IPS-18c (cell line): ENCODE data around the gene REEP5.

Experiments used
- H3K4me3 ChIP-seq: 2 replicates; pipeline ENCODE4 v1.7.0; 2013; ENCODE audit warnings: low read depth, mild to moderate bottlenecking, low read length, moderate library complexity; ENCODE audit not compliant: insufficient read depth
- H3K9me3 ChIP-seq: one replicate; pipeline ENCODE4 v1.6.1; 2013; ENCODE audit warnings: mild to moderate bottlenecking, low read length, moderate library complexity; ENCODE audit not compliant: control insufficient read depth, insufficient read depth

REEP5 gene

GRCh38 chr5:112938286-112938685 is 16.3 kb upstream of the REEP5 start:
- Histone ChIP-seq H3K4me3 (no peak overlapping the region), H3K9me3 (no peaks in the 10 kb centered on the region)

GRCh38 chr5:112935675-112936074 is 13.6 kb upstream of the REEP5 start:
- H3K9me3 ChIP-seq: no peaks in the 10 kb centered on the region
- no peak overlapping the region for H3K4me3 ChIP-seq

DNA sequence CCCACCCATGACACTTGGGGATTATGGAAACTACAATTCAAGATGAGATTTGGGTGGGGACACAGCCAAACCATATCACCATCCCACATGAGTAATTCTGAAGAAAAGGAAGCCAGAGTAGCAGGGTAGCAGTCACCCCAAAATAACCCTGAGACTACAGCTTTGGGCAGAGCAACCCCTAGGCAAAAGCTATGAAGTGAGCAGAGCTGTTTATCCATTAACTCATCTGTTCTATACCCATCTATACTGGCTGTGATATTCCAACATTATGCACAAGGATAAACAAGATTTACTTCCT is 12.3 kb upstream of the REEP5 start:
- Histone ChIP-seq H3K4me3 (no peak overlapping the region), H3K9me3 (no peaks in the 10 kb centered on the region)

DNA sequence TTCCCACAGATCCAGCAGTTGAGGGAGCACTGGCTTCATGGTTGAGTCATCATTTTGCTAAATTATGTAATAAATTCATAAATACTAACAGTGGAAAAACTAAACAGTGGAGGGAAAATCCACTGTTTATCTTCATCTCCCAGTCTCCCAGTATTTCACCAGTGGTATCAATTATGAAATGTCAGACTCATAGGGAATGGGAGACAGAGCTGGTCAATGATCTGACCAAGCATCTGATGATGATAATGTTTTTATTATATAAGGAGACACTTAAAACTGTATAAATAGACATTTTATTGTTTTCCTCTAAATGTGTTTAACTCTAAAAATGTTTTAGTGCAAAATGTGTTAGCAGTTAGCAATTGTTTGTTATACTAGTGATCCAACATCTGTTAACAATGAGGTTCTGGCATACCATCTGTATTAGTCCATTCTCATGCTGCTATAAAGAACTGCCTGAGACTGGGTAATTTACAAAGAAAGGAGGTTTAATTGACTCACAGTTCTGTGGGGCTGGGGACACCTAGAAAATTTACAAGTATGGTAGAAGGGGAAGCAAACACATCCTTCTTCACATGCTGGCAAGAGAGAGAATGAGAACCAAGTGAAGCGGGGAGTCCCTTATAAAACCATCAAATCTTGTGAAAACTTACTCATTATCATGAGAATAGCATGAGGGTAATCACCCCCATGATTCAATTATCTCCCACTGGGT is 11.8 kb upstream of the REEP5 start:
- H3K9me3 ChIP-seq: no peaks in the 10 kb centered on the region
- no peak overlapping the region for H3K4me3 ChIP-seq

DNA sequence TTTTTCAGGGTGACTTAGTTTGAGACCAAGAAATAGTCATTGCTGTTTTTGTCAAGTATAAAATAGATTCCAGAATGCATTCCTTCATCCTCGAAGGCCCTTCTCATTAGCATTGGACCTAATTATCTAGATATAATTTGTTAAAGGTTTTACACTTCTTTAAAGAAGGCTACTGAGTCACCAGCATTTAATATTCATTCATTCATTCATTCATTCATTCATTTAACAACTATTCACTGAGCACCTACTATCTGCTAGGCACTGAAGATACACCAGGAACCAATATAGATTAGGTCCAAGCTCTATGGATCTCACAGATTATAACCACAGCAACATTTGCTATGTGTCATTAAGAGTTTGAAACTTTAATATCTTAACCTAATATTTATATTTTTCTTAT is 11.1 kb upstream of the REEP5 start:
- H3K9me3 ChIP-seq: no peaks in the 10 kb centered on the region
- no peak overlapping the region for H3K4me3 ChIP-seq

DNA sequence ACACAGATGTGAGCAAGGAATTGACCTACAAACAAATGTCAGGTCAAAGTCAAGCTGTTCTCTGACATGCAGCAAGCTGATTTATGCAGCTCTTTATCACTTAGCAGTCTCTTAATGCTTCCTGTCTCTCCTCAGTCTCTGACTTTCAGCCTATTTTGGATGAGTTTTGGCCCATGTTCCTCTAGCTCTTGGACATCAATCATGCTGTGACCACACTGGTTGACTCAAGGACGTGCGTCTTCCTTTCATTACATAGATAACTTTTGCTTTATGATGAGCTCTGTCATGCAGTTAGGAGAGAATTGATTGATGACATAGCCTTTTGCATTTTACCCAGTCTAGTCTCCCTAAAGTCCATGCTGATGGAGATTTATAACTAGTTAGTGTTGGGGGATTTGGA is 9.4 kb upstream of the REEP5 start:
- H3K9me3 ChIP-seq: no peaks in the 10 kb centered on the region
- no peak overlapping the region for H3K4me3 ChIP-seq

- Histone ChIP-seq H3K4me3 (no peak overlapping the region), H3K9me3 (no peaks in the 10 kb centered on the region)
Measured at GRCh38 chr5:112930082-112930344, 8.0 kb upstream of the REEP5 start.

DNA sequence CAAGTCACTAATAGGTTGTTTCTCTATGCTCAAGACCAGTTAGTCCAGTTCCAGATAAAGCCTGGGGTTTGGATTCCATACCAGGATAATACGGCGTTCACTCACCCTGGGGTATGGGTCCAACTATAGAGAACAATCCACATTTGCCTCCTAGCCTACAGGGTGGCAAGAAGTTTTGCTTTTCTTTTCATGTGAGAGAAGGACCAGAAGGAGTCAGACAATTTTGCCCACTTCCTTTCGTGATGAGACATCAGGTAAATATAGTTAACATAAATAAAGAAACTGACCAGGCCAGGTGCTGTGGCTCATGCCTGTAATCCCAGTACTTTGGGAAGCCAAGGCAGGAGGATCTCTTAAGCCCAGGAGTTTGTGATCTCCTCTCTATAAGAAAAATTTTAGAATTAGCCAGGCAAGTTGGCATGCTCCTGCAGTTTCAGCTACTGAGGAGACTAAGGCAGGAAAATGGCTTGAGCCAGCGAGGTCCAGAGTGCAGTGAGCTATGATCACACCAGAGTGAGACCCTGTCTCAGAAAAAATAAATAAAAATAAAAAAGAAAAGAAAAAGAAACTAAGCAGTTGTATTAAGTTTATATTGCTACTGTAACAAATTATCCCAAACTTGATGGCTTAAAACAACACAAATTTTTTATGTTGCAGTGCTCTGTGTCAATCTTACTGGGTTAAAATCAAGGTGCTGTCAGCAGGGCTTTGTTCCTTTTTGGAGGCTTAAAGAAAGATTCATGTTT is 7.5 kb upstream of the REEP5 start:
- H3K4me3 ChIP-seq: no peak overlapping the region

GRCh38 chr5:112923988-112924387 is 2.0 kb upstream of the REEP5 start:
- peaks cover 4% of the 10 kb centered on the region for H3K9me3 ChIP-seq
- no peak overlapping the region for H3K4me3 ChIP-seq

More for the DNA sequence above, 7.5 kb upstream of the REEP5 start:
- no peaks in the 10 kb centered on the region for H3K9me3 ChIP-seq

GRCh38 chr5:112923148-112923917 is 1.3 kb upstream of the REEP5 start:
- peaks cover 4% of the 10 kb centered on the region for H3K9me3 ChIP-seq
- H3K4me3 ChIP-seq: no peak overlapping the region

GRCh38 chr5:112921026-112921832 is 798 bp downstream of the REEP5 start:
- peaks cover 4% of the 10 kb centered on the region for H3K9me3 ChIP-seq
- peak overlapping the region; percentile 98 for H3K4me3 ChIP-seq

- Histone ChIP-seq H3K9me3 (peaks cover 4% of the 10 kb centered on the region), H3K4me3 (no peak overlapping the region)
Measured at GRCh38 chr5:112919972-112920371, 2.1 kb downstream of the REEP5 start.

DNA sequence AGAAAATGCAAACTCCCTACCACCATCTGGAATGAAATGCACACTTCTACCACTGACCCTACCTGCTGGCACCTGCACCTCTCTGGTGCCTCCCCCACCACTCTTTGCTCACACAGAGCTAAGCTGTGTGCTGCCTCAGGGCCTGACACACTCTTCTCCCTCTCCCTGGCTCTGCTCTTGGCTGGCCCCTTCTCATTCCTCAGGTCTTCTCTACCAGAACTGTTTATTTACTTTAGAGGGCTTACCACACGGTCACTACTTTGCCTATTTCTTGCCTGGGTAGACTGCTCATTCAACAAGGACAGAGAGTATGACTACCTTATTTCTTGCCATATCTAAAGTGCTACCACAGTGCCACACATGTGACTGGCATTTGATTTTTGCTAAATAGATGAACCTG is 3.3 kb downstream of the REEP5 start:
- H3K9me3 ChIP-seq: peaks cover 4% of the 10 kb centered on the region
- no peak overlapping the region for H3K4me3 ChIP-seq

- no peak overlapping the region for H3K4me3 ChIP-seq
- H3K9me3 ChIP-seq: peaks cover 4% of the 10 kb centered on the region
Measured at GRCh38 chr5:112918136-112918535, 3.9 kb downstream of the REEP5 start.

DNA sequence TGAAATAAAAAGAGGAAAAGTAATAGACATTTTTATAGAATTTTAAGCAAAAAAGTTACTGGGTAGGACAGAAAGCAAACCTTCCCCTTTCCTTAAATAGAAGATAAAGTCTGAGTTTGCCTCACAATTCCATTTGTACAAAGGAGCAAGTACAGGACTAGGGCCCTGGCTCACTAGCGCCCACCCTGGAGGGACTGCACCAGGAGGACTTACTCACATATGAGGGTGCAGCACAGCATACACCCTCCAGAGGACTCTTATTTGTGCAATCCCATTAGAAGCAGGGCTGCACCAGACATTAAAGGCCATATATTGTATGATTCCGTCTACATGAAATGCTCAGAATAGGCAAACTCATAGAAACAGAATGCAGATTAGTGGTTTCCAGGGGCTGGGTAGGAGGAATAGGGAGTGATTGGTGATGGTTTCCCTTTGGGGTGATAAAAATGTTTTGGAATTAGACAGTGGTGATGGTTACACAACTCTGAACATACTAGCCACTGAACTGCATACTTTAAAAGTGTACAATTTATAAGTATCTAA is 4.5 kb downstream of the REEP5 start:
- Histone ChIP-seq H3K9me3 (peaks cover 4% of the 10 kb centered on the region), H3K4me3 (no peak overlapping the region)

- no peaks in the 10 kb centered on the region for H3K9me3 ChIP-seq
- H3K4me3 ChIP-seq: no peak overlapping the region
Measured at GRCh38 chr5:112915831-112916230, 6.2 kb downstream of the REEP5 start.

GRCh38 chr5:112914584-112914983 is 7.4 kb downstream of the REEP5 start:
- no peak overlapping the region for H3K4me3 ChIP-seq
- H3K9me3 ChIP-seq: no peaks in the 10 kb centered on the region
